K562 (cell line): ENCODE results near the gene CMIP. TPM values are rescaled to one million over a fixed set of nuclear protein-coding genes. Genes with fewer than 3 reads are reported as not detected.

Experiments
- CBFA2T2 ChIP-seq: fragments of 450-650 bp; conservative IDR thresholded peaks from 2 replicates; pipeline ENCODE4 v1.6.1; 2017; ENCODE audit warnings: mild to moderate bottlenecking
- CEBPG ChIP-seq, 3 experiments: fragments of 200-800 bp in 1 of 3; sonication (Bioruptor generic) in 1 of 3; sonication (generic) in 1 of 3; formaldehyde crosslinking in 1 of 3; IDR thresholded peaks in 2 of 3; conservative IDR thresholded peaks in 1 of 3; 2 replicates each; pipeline versions ENCODE4 v1.6.1 to v1.8.0; 2016 to 2022; ENCODE audit warnings: missing compliant biosample characterization in 2 of 3, missing genetic modification characterization in 2 of 3, mild to moderate bottlenecking in 1 of 3, missing genetic modification reagents in 1 of 3
- CXXC5 ChIP-seq: fragments of 250-450 bp; sonication (Bioruptor Pico); IDR thresholded peaks from 2 replicates; pipeline ENCODE4 v1.8.0; 2022; ENCODE audit warnings: inconsistent platforms, mild to moderate bottlenecking, moderate library complexity
- ESRRA ChIP-seq: fragments of 450-650 bp; IDR thresholded peaks from 2 replicates; pipeline ENCODE4 v1.6.1; 2014; ENCODE audit warnings: low read depth, mild to moderate bottlenecking, moderate library complexity, borderline replicate concordance
- HMG20A ChIP-seq: fragments of 450-650 bp; formaldehyde crosslinking; conservative IDR thresholded peaks from 2 replicates; pipeline ENCODE4 v1.4.0; 2020; ENCODE audit warnings: mild to moderate bottlenecking, mixed read lengths
- SMARCA5 ChIP-seq: fragments of 450-650 bp; IDR thresholded peaks from 2 replicates; pipeline ENCODE4 v1.6.1; 2016
- STAG1 ChIP-seq: sonication (generic); formaldehyde crosslinking; IDR thresholded peaks from 2 replicates; pipeline ENCODE4 v1.5.0; 2020; ENCODE audit warnings: missing genetic modification reagents, borderline replicate concordance
- ZNF174 ChIP-seq: fragments of 250-450 bp; sonication (Bioruptor Pico); IDR thresholded peaks from 2 replicates; pipeline ENCODE4 v1.4.0; 2020; ENCODE audit warnings: mild to moderate bottlenecking
- ZNF280B ChIP-seq: fragments of 250-450 bp; sonication (Bioruptor Pico); IDR thresholded peaks from 2 replicates; pipeline ENCODE4 v1.5.1; 2021; ENCODE audit warnings: mild to moderate bottlenecking
- ZNF318 ChIP-seq, 2 experiments: fragments of 450-650 bp; IDR thresholded peaks; 2 replicates each; pipeline ENCODE4 v1.6.1; 2016; ENCODE audit warnings: mild to moderate bottlenecking in 2 of 2, borderline replicate concordance in 1 of 2, low read depth in 1 of 2, moderate library complexity in 1 of 2
- polyA plus RNA-seq, 8 experiments: library from polyadenylated mRNA; depleted of rRNA in 4 of 8; stranded (reverse) in 5 of 8; unstranded in 3 of 8; fragments of >200 nt; fragmentation: Nextera tagmentation in 2 of 8; fragmentation: Illumina TruSeq in 1 of 8; extraction: Ambion mirVana in 2 of 8; extraction: Trizol in 1 of 8; gene quantifications; 2 replicates each; pipeline versions ENCODE4 v1.2.1 to v1.2.3, GENCODE V29; 2011 to 2014; ENCODE audit warnings: inconsistent platforms in 1 of 8, missing spikeins in 1 of 8
- total RNA-seq, 7 experiments: library from RNA; depleted of rRNA in 6 of 7; stranded (reverse); fragments of >200 nt in 6 of 7; fragmentation: Illumina TruSeq in 2 of 7; extraction: Trizol in 2 of 7; gene quantifications; 2 replicates each; pipeline versions ENCODE4 v1.2.1 to v1.2.3, GENCODE V29; 2011 to 2021; ENCODE audit warnings: low replicate concordance in 1 of 7
- TF ChIP-seq, protein P1 (sequence below): fragments of 250-450 bp; sonication (Bioruptor Pico); IDR thresholded peaks from 2 replicates; pipeline ENCODE4 v1.9.0; 2021; ENCODE audit warnings: mild to moderate bottlenecking, inconsistent platforms
- TF ChIP-seq, protein P2 (sequence below): fragments of 250-450 bp; sonication (Bioruptor Pico); IDR thresholded peaks from 2 replicates; pipeline ENCODE4 v1.4.0; 2020; ENCODE audit warnings: mild to moderate bottlenecking, moderate library complexity, borderline replicate concordance

Gene CMIP
- total and polyA plus RNA-seq, 9 of the 15 experiments (the other 6 are each of a cell fraction or from before 2014, with no cell fraction given): 0.94 to 82.5 (median 10.3) TPM

GRCh38 chr16:81435567-81435966 lies 9.0 kb upstream of the CMIP start (continued):
- no peak for TF ChIP-seq ZNF318 (IDR thresholded peaks at IDR 0.05; ENCODE audit: borderline replicate concordance in 1 of 2, low read depth in 1 of 2)
- no peak for TF ChIP-seq CBFA2T2
- no peak for TF ChIP-seq ZNF174 (CRISPR knock-in tag)
- no peak for TF ChIP-seq CXXC5
- TF ChIP-seq HMG20A (CRISPR knock-in tag): no peak
- TF ChIP-seq, protein P1, sequence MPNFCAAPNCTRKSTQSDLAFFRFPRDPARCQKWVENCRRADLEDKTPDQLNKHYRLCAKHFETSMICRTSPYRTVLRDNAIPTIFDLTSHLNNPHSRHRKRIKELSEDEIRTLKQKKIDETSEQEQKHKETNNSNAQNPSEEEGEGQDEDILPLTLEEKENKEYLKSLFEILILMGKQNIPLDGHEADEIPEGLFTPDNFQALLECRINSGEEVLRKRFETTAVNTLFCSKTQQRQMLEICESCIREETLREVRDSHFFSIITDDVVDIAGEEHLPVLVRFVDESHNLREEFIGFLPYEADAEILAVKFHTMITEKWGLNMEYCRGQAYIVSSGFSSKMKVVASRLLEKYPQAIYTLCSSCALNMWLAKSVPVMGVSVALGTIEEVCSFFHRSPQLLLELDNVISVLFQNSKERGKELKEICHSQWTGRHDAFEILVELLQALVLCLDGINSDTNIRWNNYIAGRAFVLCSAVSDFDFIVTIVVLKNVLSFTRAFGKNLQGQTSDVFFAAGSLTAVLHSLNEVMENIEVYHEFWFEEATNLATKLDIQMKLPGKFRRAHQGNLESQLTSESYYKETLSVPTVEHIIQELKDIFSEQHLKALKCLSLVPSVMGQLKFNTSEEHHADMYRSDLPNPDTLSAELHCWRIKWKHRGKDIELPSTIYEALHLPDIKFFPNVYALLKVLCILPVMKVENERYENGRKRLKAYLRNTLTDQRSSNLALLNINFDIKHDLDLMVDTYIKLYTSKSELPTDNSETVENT (CRISPR knock-in tag): no peak
- TF ChIP-seq CEBPG (CRISPR knock-in tag; IDR thresholded peaks at IDR 0.05): no peak
- TF ChIP-seq CEBPG (tag; conservative IDR thresholded peaks at IDR 0.05 in 1 of 2, IDR thresholded peaks at IDR 0.05 in 1 of 2): no peak
- TF ChIP-seq STAG1 (CRISPR knock-in tag): no peak
- peak; percentile 73; the same call in 1 of the 2 replicates for TF ChIP-seq ESRRA
- TF ChIP-seq, protein P2, sequence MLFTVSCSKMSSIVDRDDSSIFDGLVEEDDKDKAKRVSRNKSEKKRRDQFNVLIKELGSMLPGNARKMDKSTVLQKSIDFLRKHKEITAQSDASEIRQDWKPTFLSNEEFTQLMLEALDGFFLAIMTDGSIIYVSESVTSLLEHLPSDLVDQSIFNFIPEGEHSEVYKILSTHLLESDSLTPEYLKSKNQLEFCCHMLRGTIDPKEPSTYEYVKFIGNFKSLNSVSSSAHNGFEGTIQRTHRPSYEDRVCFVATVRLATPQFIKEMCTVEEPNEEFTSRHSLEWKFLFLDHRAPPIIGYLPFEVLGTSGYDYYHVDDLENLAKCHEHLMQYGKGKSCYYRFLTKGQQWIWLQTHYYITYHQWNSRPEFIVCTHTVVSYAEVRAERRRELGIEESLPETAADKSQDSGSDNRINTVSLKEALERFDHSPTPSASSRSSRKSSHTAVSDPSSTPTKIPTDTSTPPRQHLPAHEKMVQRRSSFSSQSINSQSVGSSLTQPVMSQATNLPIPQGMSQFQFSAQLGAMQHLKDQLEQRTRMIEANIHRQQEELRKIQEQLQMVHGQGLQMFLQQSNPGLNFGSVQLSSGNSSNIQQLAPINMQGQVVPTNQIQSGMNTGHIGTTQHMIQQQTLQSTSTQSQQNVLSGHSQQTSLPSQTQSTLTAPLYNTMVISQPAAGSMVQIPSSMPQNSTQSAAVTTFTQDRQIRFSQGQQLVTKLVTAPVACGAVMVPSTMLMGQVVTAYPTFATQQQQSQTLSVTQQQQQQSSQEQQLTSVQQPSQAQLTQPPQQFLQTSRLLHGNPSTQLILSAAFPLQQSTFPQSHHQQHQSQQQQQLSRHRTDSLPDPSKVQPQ: no peak
- TF ChIP-seq ZNF280B (CRISPR knock-in tag): no peak
- peak; percentile 62; the same call in 1 of the 2 replicates for TF ChIP-seq SMARCA5
